Measurements from ENCODE around the gene UBR3.
A peak's percentile ranks its signal among the peaks of the same experiment; 100 is the strongest.
"Not testable (repeated sequence)": the region's sequence is repeated elsewhere in the genome, so short reads cannot be mapped to it uniquely, and the experiment has no call there.

Gene UBR3

GRCh38 chr2:169827272-169828140 is at the start of gene UBR3:
TSS of gene UBR3 (plus strand) at chr2:169827454. CDS start at chr2:169827508, 54 bp downstream.
- DNase-seq: peak; percentile 85

GRCh38 chr2:169778446-169778845 is 48.8 kb upstream of the UBR3 start:
- no peak for DNase-seq

- DNase-seq: no peak
Observed at GRCh38 chr2:169781249-169782013, 45.8 kb upstream of the UBR3 start.

DNA sequence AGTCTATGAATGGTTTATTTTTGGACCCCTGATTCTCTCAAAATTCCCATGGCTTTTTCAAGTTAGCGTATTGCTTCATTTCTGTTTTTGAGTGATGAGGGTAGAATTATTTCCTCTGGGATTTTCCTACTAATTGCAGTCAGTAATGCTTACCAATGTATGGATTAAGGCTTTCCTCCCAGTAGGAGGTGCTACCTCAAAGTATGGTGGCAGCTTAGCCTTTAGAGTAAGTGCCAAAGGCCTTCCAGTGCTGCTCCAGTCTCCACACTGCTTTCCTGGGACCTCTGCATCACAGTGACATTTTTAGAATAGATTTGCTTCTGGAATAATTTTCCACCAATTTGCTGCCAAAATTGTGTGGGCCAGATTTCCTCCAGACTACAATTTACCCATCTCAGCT is 44.7 kb upstream of the UBR3 start:
- DNase-seq: no peak

- DNase-seq: no peak
Observed at GRCh38 chr2:169790581-169790980, 36.7 kb upstream of the UBR3 start.

GRCh38 chr2:169795181-169795580 is 32.1 kb upstream of the UBR3 start:
- no peak for DNase-seq

- DNase-seq: no peak
Observed at GRCh38 chr2:169796441-169796840, 30.8 kb upstream of the UBR3 start.

DNA sequence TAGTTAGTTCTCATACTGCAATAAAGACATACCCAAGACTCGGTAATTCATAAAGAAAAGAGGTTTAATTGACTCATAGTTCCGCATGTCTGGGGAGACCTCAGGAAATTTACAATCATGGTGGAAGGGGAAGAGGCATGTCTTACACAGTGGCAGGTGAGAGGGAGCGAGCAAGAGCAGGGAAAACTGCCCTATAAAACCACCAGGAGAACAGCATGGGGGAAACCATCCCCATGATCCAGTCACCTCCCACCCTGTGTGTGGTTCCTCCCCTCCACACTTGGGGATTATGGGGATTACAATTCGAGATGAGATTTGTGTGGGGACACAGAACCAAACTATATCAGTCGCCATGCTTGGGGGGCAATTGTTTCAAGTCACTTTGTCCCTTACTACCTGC is 29.7 kb upstream of the UBR3 start:
- DNase-seq: no peak

DNA sequence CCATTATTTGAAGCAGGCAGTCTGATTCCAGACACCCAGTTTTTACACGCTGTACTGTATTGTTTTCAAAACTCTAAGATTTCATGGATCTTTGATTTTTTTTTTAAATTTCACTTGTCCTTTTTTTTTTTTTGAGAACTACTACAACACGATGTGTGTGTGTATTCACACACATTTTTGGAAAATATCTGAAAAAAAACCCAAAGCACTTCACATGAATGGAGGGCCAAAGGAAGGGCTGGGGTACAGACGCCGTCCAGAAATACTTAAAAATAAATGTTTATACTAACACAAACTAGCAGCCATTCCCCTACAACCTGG is 28.9 kb upstream of the UBR3 start:
- no peak for DNase-seq

GRCh38 chr2:169798718-169799592 is 28.3 kb upstream of the UBR3 start, which contains the start of gene SSB:
TSS of gene SSB (plus strand) at chr2:169798871. CDS start at chr2:169800961, 2,090 bp downstream.
- DNase-seq: peak; percentile 85

DNA sequence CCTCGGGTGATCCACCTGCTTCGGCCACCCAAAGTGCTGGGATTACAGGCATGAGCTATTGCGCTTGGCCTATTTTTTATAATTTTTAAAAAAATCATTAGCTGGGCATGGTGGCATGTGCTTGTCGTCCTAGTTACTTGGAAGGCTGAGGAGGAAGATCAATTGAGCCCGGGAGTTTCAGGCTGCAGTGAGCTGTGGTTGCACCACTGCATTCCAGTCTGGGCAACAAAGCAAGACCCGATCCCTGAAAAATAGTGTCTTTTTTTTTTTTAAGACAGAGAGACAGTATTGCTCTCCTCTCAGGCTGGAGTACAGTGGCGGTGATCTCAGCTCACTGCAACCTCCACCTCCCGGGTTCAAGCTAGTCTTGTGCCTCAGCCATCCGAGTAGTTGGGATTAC is 23.8 kb upstream of the UBR3 start:
- no peak for DNase-seq

DNA sequence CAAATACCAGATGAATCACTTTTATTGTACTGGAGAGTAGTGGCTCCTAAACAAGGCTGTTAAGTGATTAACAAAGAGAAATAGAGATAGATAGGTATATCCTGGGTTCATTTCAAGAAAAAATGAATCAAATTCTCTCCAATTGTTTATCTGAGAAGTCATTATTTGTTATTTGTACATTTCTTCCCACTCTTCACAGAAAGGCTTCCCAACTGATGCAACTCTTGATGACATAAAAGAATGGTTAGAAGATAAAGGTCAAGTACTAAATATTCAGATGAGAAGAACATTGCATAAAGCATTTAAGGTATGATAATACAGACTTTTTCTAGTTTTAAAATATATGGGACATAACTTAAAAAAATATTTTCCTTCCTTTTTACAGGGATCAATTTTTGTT is 20.7 kb upstream of the UBR3 start:
- no peak for DNase-seq

- DNase-seq: no peak
Observed at GRCh38 chr2:169808221-169808620, 19.0 kb upstream of the UBR3 start.

DNA sequence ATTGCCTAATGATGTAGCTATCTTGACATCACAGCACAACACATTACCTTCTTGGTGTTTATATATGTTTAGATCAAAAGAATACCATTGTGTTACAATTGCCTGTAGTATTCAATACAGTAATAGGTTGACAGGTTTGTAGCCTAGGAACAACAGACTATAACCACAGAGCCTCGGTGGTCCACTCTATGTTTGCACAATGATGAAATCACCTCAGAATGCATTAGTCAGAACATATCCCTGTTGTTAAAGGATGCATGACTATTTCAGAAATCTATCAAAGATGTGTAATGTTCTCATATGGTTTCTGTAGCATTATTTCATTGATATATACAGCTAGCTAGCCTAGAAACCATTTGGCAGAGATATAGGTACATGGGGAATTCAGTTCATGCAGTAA is 11.4 kb upstream of the UBR3 start:
- DNase-seq: no peak

GRCh38 chr2:169816961-169817360 is 10.3 kb upstream of the UBR3 start:
- DNase-seq: not testable (repeated sequence)

DNA sequence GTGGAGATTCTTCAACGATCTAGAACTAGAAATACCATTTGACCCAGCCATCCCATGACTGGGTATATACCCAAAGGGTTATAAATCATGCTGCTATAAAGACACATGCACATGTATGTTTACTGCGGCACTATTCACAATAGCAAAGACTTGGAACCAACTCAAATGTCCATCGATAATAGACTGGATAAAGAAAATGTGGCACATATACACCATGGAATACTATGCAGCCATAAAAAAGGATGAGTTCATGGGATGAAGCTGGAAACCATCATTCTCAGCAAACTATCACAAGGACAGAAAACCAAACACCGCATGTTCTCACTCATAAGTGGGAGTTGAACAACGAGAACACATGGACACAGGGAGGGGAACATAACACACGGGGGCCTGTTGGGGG is 9.9 kb upstream of the UBR3 start:
- DNase-seq: not testable (repeated sequence)

DNA sequence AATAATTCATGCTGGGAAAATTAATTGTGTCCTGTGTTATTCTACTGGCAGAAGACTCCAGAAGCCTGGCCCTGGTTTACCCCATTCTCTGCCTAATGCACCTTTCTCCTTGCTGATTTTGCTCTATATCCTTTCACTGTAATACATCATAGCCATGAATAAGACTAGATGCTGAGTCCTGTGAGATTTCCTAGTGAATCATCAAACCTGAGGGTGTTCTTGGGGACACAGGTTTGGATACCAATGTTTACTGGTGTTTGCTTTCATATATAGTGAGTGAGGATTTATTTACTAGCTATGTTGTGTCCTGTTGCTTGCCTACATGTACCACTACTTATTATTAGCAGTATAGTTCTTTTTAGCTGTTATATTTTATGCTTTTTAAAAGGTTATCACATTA is 9.0 kb upstream of the UBR3 start:
- DNase-seq: no peak

DNA sequence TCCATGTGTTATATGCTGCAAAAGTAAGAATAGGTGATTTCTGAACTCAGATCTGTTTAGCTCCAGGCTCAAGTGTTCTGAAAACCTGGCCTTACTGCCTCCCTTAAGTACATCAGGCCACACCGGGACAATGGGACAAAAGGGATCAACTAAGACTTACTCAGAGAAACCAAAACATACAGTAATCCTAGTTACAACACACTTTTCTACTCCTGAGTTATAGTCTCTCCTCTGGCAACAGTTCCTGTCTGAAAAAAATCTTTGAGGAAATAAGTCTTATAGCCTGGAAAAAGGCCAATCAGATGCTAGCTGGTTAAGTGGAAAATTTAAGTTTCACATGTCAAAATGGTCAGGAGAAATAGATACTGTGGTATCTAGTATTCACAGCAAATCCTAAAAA is 8.1 kb upstream of the UBR3 start:
- DNase-seq: no peak

- DNase-seq: not testable (repeated sequence)
Observed at GRCh38 chr2:169820101-169820500, 7.2 kb upstream of the UBR3 start.

- no peak for DNase-seq
Observed at GRCh38 chr2:169822036-169822435, 5.2 kb upstream of the UBR3 start.

DNA sequence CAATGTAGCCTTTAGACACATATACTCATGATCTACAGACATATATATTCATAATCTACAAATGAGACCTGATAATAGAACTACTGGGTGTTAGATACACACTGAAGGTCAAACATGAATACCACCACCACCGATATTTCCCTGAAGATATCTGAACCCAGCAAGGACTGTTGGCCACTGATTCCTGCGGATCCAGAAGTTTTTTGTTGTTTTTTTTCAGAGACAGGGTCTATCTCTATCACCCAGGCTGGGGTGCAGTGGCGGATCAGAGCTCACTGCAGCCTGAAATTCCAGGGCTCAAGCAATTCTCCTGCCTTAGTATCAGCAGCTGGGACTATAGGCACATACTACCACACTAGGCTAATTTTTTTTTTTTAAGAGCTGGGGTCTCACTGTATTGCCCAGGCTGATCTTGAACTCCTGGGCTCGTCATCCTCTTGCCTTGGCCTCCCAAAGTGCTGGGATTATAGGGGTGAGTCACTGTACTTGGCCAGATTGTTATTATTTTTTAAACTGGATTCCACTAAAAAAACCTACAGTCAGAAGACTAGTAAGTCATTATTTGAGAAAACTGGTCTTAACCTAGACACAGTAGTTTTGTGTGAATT is 4.4 kb upstream of the UBR3 start:
- no peak for DNase-seq

GRCh38 chr2:169823996-169824372 is 3.3 kb upstream of the UBR3 start:
- DNase-seq: no peak
